RWPE2 (cell line): Measurements from ENCODE around the gene VGLL4.
"Not testable (repeated sequence)": the region's sequence is repeated elsewhere in the genome, so short reads cannot be mapped to it uniquely, and the experiment has no call there.

Experiments used
- ATAC-seq: fragments of 200-7000 bp; cut with Tn5 transposase; 3 replicates; pipeline ENCODE4 v1.9.1; 2021; ENCODE audit warnings: low read depth
- DNase-seq: peaks from one replicate; pipeline ENCODE4 v3.0.0-alpha.2; 2020; ENCODE audit warnings: low spot score
- H3K27ac ChIP-seq: fragments of 450-650 bp; 2 replicates; pipeline ENCODE4 v1.5.1; 2017; ENCODE audit warnings: mild to moderate bottlenecking; ENCODE audit not compliant: poor library complexity, severe bottlenecking
- H3K27me3 ChIP-seq: fragments of 250-450 bp; sonication (Bioruptor Pico); 2 replicates; pipeline ENCODE4 v1.5.1; 2021; ENCODE audit warnings: mild to moderate bottlenecking, moderate library complexity; ENCODE audit not compliant: insufficient read depth, poor library complexity, severe bottlenecking
- H3K36me3 ChIP-seq: fragments of 250-450 bp; sonication (Bioruptor Pico); 2 replicates; pipeline ENCODE4 v1.5.1; 2020; ENCODE audit warnings: low read depth, mild to moderate bottlenecking, moderate library complexity
- H3K4me1 ChIP-seq: fragments of 250-450 bp; sonication (Bioruptor Pico); 2 replicates; pipeline ENCODE4 v1.5.1; 2021; ENCODE audit warnings: mild to moderate bottlenecking, moderate library complexity; ENCODE audit not compliant: insufficient read depth, poor library complexity, severe bottlenecking
- H3K4me3 ChIP-seq: fragments of 250-450 bp; sonication (Bioruptor Pico); 2 replicates; pipeline ENCODE4 v1.5.1; 2021; ENCODE audit warnings: mild to moderate bottlenecking, moderate library complexity; ENCODE audit not compliant: severe bottlenecking
- H3K9me3 ChIP-seq: fragments of 250-450 bp; sonication (Bioruptor Pico); 2 replicates; pipeline ENCODE4 v1.5.1; 2021; ENCODE audit warnings: mild to moderate bottlenecking, moderate library complexity; ENCODE audit not compliant: severe bottlenecking
- TF ChIP-seq, protein P1 (sequence below): fragments of 450-650 bp; IDR thresholded peaks from one replicate; pipeline ENCODE4 v1.5.1; 2017; ENCODE audit warnings: mild to moderate bottlenecking, moderate library complexity; ENCODE audit not compliant: poor library complexity, severe bottlenecking

VGLL4 gene

DNA sequence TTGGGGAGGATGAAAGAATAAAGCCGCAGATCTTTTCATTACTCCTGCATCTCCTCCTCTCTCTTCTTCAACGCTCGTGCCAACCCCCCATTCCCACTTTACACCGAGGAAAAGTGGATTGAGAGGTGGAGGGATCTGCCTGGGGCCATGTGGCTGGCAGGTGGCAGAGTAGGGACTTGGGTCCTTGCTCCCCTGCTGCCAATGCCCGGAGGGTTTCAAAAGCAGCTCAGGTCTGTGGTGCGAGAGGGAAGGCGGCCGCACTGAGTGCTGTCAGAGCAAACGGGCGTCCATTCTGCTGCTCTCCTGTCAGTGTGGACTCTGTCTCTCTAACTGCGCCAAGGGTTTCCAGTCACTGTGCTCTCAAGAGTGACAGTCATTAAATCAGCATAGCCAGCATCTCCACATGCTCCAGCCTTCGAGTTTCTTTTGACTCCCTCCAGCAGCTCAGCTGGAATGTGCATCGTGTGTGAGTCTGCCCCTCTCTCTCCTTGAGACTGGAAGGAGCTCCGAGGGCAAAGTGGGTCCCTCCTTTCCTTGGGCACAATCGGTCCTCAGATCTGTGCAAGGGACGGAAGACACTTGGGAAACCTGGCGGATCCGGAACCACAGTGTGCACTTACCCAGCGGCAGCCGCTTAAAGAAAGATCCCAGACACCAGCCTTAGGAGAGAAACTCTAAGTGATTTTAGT is 68.6 kb downstream of the VGLL4 start:
- no peak for ATAC-seq
- H3K27ac ChIP-seq: no peak overlapping the region
- peaks cover 11% of the 10 kb centered on the region for H3K4me1 ChIP-seq
- no peaks in the 10 kb centered on the region for H3K36me3 ChIP-seq
- no peak for DNase-seq
- H3K27me3 ChIP-seq: no peaks in the 10 kb centered on the region
- no peaks in the 10 kb centered on the region for H3K9me3 ChIP-seq
- TF ChIP-seq, protein P1, sequence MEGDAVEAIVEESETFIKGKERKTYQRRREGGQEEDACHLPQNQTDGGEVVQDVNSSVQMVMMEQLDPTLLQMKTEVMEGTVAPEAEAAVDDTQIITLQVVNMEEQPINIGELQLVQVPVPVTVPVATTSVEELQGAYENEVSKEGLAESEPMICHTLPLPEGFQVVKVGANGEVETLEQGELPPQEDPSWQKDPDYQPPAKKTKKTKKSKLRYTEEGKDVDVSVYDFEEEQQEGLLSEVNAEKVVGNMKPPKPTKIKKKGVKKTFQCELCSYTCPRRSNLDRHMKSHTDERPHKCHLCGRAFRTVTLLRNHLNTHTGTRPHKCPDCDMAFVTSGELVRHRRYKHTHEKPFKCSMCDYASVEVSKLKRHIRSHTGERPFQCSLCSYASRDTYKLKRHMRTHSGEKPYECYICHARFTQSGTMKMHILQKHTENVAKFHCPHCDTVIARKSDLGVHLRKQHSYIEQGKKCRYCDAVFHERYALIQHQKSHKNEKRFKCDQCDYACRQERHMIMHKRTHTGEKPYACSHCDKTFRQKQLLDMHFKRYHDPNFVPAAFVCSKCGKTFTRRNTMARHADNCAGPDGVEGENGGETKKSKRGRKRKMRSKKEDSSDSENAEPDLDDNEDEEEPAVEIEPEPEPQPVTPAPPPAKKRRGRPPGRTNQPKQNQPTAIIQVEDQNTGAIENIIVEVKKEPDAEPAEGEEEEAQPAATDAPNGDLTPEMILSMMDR: no peak
- H3K4me3 ChIP-seq: no peak overlapping the region

DNA sequence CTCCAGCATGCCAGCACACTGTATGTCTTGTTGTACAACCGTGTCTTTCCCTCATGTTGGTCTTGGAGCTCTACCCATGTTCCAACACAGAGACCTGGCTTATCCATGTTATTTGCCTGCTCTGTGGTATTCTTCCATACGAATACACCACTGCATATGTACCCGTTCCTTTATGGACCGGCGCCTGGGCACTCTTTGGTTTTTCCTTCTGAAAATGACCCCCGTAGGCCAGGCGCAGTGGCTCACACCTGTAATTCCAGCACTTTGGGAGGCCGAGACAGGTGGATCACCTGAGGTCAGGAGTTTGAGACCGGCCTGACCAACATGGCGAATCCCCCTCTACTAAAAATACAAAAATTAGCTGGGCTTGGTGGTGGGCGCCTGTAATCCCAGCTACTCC is 71.1 kb downstream of the VGLL4 start:
- H3K27ac ChIP-seq, ATAC-seq, H3K4me3 ChIP-seq, H3K36me3 ChIP-seq, H3K9me3 ChIP-seq, H3K27me3 ChIP-seq, DNase-seq: not testable (repeated sequence)
- peaks cover 34% of the 10 kb centered on the region for H3K4me1 ChIP-seq

DNA sequence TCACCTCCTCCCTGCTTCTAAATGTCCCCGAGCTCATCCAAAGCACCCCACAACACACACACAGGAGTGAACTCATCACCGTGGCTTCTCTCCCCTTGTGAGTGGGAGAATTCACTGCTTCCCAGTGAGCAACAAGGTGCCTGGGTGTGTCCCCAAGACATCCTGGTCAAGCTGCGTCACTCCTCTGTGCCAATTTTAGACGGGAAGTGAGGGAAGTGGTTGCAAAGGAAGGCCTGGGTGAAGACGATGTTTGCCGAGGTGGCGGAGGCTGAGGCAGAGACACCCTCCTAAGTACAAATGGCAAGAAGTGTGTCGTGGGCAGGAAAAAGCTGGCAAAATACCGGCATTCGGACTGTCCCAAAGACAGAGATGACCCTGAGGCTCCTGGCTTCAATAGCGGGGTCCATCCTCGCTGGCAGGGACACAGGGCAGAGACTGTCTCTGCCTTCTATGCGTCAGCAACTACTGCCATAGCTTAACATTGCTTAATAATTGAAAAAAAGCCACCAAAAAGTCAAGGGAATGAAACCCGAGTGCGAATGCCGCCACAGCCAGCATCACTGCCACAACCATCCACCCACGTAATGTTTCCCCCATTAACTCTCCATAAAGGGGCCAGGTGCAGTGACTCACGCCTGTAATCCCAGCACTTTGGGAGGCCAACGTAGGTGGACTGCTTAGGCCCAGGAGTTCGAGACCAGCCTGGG is 72.8 kb downstream of the VGLL4 start:
- peaks cover 34% of the 10 kb centered on the region for H3K4me1 ChIP-seq
- H3K9me3 ChIP-seq: no peaks in the 10 kb centered on the region
- DNase-seq: no peak
- no peak for ATAC-seq
- H3K4me3 ChIP-seq: no peak overlapping the region
- peaks cover 20% of the 10 kb centered on the region for H3K36me3 ChIP-seq
- H3K27me3 ChIP-seq: no peaks in the 10 kb centered on the region
- TF ChIP-seq, protein P1: no peak
- peak overlapping the region; percentile 98 for H3K27ac ChIP-seq

DNA sequence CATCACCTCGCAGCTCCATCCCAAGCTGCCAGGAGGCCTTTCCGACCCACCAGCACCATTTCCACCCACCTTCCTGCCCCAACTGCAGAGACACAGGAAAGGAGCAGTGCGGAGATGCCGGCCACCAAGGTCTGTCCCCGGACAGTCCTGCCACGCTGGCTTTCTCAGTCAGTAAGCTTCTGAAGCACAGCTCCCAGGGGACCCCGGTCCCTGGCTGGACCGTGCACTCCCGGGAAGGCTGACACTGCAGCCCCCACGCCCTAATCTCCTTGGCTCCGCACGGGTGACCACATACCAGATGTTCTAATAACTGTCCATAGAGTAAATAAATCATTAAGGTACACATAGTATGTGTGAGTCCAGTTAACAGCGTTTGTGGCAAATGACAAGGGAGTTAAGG is 73.5 kb downstream of the VGLL4 start:
- Histone ChIP-seq H3K27ac (peak overlapping the region; percentile 98), H3K9me3 (no peaks in the 10 kb centered on the region), H3K36me3 (peaks cover 21% of the 10 kb centered on the region), H3K4me1 (peaks cover 34% of the 10 kb centered on the region), H3K4me3 (no peak overlapping the region), H3K27me3 (no peaks in the 10 kb centered on the region)
- ATAC-seq (no peak), DNase-seq (no peak)
- TF ChIP-seq, protein P1: no peak

DNA sequence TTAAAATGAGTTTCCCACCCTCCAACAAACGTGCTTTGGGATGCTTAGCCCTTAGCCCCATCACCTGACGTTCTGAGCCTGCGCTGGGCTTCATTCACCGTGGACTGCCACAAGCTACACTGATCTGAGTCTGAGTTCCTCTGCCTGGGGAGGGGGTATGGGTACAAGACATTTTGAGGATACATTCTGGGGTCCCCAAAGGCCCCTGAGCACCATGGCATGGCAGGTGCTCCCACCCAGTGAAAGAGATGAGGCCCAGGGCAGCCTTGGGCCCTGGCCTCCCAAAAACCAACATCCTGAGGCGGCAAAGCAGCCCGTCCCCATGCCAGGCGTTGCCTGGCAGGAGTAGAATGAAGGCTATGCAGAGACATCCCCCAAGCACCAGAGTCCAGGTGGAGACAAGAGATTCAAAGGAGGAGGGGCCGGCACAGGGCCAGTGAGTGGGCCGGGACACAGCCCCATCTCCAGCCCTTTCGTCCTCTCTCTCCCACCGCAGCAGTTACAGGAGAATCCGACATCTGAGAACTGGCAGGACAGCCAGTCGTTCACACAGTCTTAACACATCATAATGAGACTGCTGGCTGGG is 74.5 kb downstream of the VGLL4 start:
- no peak overlapping the region for H3K4me3 ChIP-seq
- ATAC-seq (no peak), DNase-seq (no peak)
- no peaks in the 10 kb centered on the region for H3K9me3 ChIP-seq
- TF ChIP-seq, protein P1: no peak
- peak overlapping the region; percentile 98 for H3K27ac ChIP-seq
- peaks cover 41% of the 10 kb centered on the region for H3K4me1 ChIP-seq
- H3K27me3 ChIP-seq: no peaks in the 10 kb centered on the region
- H3K36me3 ChIP-seq: peaks cover 22% of the 10 kb centered on the region
